Epithelial cell of esophagus (primary cell): ENCODE results near the gene TBX10.

Source experiments
- DNase-seq: peaks from one replicate; pipeline ENCODE4 v3.0.0; 2010; ENCODE audit warnings: low read depth
- H3K4me3 ChIP-seq: 2 replicates; pipeline ENCODE4 v1.5.1; 2011; ENCODE audit warnings: mild to moderate bottlenecking, low read length, control low read depth
- TF ChIP-seq, protein P1 (sequence below): IDR thresholded peaks from 2 replicates; pipeline ENCODE4 v1.5.1; 2011; ENCODE audit warnings: low read depth, mild to moderate bottlenecking, low read length, control low read depth, inconsistent platforms; ENCODE audit not compliant: insufficient read depth; ENCODE audit errors: missing control alignments

The TBX10 gene

DNA sequence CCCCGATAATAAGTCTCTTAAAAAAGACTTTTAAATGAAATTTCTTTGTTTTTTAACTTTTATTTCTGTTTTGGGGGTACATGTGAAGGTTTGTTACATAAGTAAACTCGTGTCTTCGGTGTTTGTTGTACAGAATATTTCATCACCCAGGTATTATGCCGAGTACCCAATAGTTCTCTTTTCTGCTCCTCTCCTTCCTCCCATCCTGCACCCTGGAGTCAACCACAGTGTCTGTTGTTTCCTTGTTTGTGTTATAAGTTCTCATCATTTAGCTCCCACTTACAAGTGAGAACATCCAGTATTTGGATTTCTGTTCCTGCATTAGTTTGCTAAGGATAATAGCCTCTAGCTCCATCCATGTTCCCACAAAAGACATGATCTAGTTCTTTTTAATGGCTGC lies 57.6 kb downstream of the TBX10 start:
- H3K4me3 ChIP-seq = no peak overlapping the region
- TF ChIP-seq, protein P1, sequence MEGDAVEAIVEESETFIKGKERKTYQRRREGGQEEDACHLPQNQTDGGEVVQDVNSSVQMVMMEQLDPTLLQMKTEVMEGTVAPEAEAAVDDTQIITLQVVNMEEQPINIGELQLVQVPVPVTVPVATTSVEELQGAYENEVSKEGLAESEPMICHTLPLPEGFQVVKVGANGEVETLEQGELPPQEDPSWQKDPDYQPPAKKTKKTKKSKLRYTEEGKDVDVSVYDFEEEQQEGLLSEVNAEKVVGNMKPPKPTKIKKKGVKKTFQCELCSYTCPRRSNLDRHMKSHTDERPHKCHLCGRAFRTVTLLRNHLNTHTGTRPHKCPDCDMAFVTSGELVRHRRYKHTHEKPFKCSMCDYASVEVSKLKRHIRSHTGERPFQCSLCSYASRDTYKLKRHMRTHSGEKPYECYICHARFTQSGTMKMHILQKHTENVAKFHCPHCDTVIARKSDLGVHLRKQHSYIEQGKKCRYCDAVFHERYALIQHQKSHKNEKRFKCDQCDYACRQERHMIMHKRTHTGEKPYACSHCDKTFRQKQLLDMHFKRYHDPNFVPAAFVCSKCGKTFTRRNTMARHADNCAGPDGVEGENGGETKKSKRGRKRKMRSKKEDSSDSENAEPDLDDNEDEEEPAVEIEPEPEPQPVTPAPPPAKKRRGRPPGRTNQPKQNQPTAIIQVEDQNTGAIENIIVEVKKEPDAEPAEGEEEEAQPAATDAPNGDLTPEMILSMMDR = no peak
- DNase-seq = no peak

- DNase-seq = peak; percentile 40
- TF ChIP-seq, protein P1 = no peak
- H3K4me3 ChIP-seq = no peak overlapping the region
Measured at GRCh38 chr11:67581469-67581868, 58.1 kb downstream of the TBX10 start.
